ENCODE data around the gene ITGB3.

DNA sequence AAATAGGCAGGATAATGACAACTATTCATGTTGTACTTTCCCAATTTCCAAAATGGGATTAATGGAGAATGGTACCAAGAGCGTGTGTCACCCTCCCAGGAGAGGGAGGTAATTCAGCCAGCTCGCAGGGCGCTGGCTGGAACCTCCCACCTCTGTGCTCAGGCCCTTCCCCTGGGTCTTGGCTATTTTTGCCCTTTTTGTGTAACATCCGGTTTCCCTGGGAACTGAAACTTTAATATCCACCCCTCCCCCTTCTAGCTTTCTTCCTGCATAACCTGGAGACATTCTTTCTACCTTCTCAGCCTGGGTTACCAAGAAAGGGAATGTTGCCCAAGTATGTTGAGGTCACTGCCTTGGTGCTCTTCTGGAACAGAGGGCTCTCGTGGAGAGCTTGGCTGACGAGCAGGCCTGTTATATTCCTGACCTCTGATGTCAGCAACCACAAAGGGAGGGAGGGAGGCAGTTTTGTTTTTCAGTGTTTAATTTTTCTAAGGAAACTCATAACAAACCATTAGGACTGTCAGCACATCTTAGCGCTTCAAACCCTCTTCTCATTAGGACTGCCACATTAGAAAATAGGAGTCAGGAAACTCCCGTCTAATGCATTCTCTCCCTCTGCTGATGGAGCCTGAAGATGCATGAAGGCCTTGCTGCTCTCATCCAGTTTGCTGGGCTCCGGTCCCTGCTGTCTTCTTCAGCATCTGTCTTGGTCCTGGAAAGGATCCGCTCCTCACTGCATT lies 25.6 kb downstream of the ITGB3 start:
- TF ChIP-seq, protein P1, sequence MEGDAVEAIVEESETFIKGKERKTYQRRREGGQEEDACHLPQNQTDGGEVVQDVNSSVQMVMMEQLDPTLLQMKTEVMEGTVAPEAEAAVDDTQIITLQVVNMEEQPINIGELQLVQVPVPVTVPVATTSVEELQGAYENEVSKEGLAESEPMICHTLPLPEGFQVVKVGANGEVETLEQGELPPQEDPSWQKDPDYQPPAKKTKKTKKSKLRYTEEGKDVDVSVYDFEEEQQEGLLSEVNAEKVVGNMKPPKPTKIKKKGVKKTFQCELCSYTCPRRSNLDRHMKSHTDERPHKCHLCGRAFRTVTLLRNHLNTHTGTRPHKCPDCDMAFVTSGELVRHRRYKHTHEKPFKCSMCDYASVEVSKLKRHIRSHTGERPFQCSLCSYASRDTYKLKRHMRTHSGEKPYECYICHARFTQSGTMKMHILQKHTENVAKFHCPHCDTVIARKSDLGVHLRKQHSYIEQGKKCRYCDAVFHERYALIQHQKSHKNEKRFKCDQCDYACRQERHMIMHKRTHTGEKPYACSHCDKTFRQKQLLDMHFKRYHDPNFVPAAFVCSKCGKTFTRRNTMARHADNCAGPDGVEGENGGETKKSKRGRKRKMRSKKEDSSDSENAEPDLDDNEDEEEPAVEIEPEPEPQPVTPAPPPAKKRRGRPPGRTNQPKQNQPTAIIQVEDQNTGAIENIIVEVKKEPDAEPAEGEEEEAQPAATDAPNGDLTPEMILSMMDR (IDR thresholded peaks at IDR 0.05 in 8 of 11, conservative IDR thresholded peaks at IDR 0.05 in 3 of 11): no peak
- TF ChIP-seq POLR2A (IDR thresholded peaks at IDR 0.05): no peak
- peak in 2 of 3 donors; percentile 50 to 62 for TF ChIP-seq POLR2AphosphoS5 (IDR thresholded peaks at IDR 0.05)

Data from spleen (tissue), 7 donors.